B cell (primary cell): ENCODE results near the gene PRKRIP1. TPM values are rescaled to one million over a fixed set of nuclear protein-coding genes. Genes with fewer than 3 reads are reported as not detected.

Source experiments
- ATAC-seq: fragments of 200-7000 bp; cut with Tn5 transposase; one replicate; pipeline ENCODE4 v1.10.0; 2021; ENCODE audit warnings: low read depth, mild to moderate bottlenecking, moderate number of reproducible peaks, moderate library complexity
- CTCF ChIA-PET: fragments of 350-600 bp; sonication (Branson Sonifier 250); formaldehyde crosslinking; loops from one replicate; lab custom pipeline; 2021; ENCODE audit warnings: antibody characterized with exemption, inconsistent platforms; lab: Charles Lee
- POLR2A ChIA-PET: fragments of 350-600 bp; sonication (Branson Sonifier 250); formaldehyde crosslinking; loops from one replicate; lab custom pipeline; 2021; ENCODE audit warnings: antibody characterized with exemption; lab: Charles Lee
- DNase-seq: peaks from one replicate; pipeline ENCODE4 v3.0.0; 2013
- H2AFZ ChIP-seq: 2 replicates; pipeline ENCODE4 v1.6.1; 2012; ENCODE audit warnings: mild to moderate bottlenecking, low read depth, low read length; ENCODE audit not compliant: insufficient read depth, poor library complexity, severe bottlenecking
- H3K27ac ChIP-seq, 2 donors: 1 replicate in 1 of 2; 2 replicates in 1 of 2; pipeline ENCODE4 v1.5.1; 2012 to 2013; ENCODE audit warnings: low read length in 2 of 2, mild to moderate bottlenecking in 2 of 2, moderate library complexity in 1 of 2
- H3K27me3 ChIP-seq, 4 experiments: fragments of 200-600 bp in 1 of 4; sonication (generic) in 1 of 4; replicated peaks in 1 of 4; 1 replicate in 2 of 4; 2 replicates in 2 of 4; pipeline versions ENCODE4 v1.6.1 to v1.7.0; 2013 to 2016; ENCODE audit warnings: low read length in 3 of 4, mild to moderate bottlenecking in 2 of 4, mixed read lengths in 1 of 4, moderate library complexity in 1 of 4; ENCODE audit not compliant: insufficient read depth in 4 of 4, control insufficient read depth in 3 of 4; ENCODE audit errors: control extremely low read depth in 1 of 4
- H3K36me3 ChIP-seq, 2 experiments: replicated peaks in 1 of 2; 1 replicate in 1 of 2; 2 replicates in 1 of 2; pipeline versions ENCODE4 v1.6.1 to v1.7.1; 2013; ENCODE audit warnings: low read length in 1 of 2; ENCODE audit not compliant: insufficient read depth in 2 of 2, control insufficient read depth in 1 of 2; ENCODE audit errors: control extremely low read depth in 1 of 2, extremely low read depth in 1 of 2
- H3K4me1 ChIP-seq, 2 donors: fragments of 200-600 bp in 1 of 2; sonication (generic) in 1 of 2; 1 replicate in 1 of 2; 2 replicates in 1 of 2; pipeline versions ENCODE4 v1.5.1 to v1.6.1; 2013 to 2017; ENCODE audit warnings: low read length in 2 of 2; ENCODE audit not compliant: control insufficient read depth in 2 of 2, insufficient read depth in 2 of 2
- H3K4me2 ChIP-seq: replicated peaks from 2 replicates; pipeline ENCODE3; 2012; ENCODE audit warnings: mild to moderate bottlenecking, low read depth, low read length; ENCODE audit not compliant: poor library complexity, severe bottlenecking
- H3K4me3 ChIP-seq, 5 experiments: fragments of 200-600 bp in 1 of 5; sonication (generic) in 1 of 5; 1 replicate in 3 of 5; 2 replicates in 2 of 5; pipeline versions ENCODE4 v1.5.1 to v1.7.0; 2011 to 2016; ENCODE audit warnings: low read length in 4 of 5, mild to moderate bottlenecking in 4 of 5, low read depth in 2 of 5, control low read depth in 1 of 5, moderate library complexity in 1 of 5; ENCODE audit not compliant: insufficient read depth in 1 of 5; ENCODE audit errors: control extremely low read depth in 1 of 5, extremely low read depth in 1 of 5
- H3K79me2 ChIP-seq: fragments of 200-600 bp; sonication (generic); one replicate; pipeline ENCODE4 v1.6.0; 2016; ENCODE audit warnings: low read length; ENCODE audit not compliant: control insufficient read depth, insufficient read depth
- H3K9ac ChIP-seq: fragments of 200-600 bp; sonication (generic); 2 replicates; pipeline ENCODE4 v1.6.1; 2017; ENCODE audit warnings: mild to moderate bottlenecking, low read length, moderate library complexity
- H3K9me3 ChIP-seq, 3 donors: one replicate each; pipeline versions ENCODE4 v1.6.1 to v1.7.1; 2013; ENCODE audit warnings: low read length in 2 of 3; ENCODE audit not compliant: control insufficient read depth in 2 of 3, insufficient read depth in 1 of 3; ENCODE audit errors: control extremely low read depth in 1 of 3
- H4K20me1 ChIP-seq: 2 replicates; pipeline ENCODE4 v1.6.0; 2012; ENCODE audit warnings: mild to moderate bottlenecking, low read length; ENCODE audit not compliant: insufficient read depth, control insufficient read depth, poor library complexity, severe bottlenecking
- H3K27ac Mint-ChIP-seq: one replicate; pipeline ENCODE4 v1.8.0; 2021; ENCODE audit warnings: mixed read lengths
- H3K27me3 Mint-ChIP-seq: one replicate; pipeline ENCODE4 v1.8.0; 2021; ENCODE audit warnings: mixed read lengths
- H3K4me1 Mint-ChIP-seq: one replicate; pipeline ENCODE4 v1.8.0; 2021; ENCODE audit warnings: mixed read lengths
- H3K4me3 Mint-ChIP-seq: one replicate; pipeline ENCODE4 v1.8.0; 2021; ENCODE audit warnings: mixed read lengths
- H3K9me3 Mint-ChIP-seq: one replicate; pipeline ENCODE4 v1.8.0; 2022; ENCODE audit warnings: mixed read lengths; ENCODE audit not compliant: insufficient read depth
- CTCF ChIP-seq: fragments of 200-600 bp; IDR thresholded peaks from one replicate; pipeline ENCODE4 v1.8.0; 2022; ENCODE audit warnings: antibody characterized with exemption, mild to moderate bottlenecking
- EZH2 ChIP-seq: IDR thresholded peaks from 2 replicates; pipeline ENCODE4 v1.6.1; 2012; ENCODE audit warnings: borderline replicate concordance, low read depth, mild to moderate bottlenecking, moderate library complexity, low read length; ENCODE audit not compliant: insufficient read depth, poor library complexity, severe bottlenecking
- WGBS: methylation state at CpG from one replicate; pipeline ENCODE4 v1.1.5; 2013; ENCODE audit warnings: missing lambda C conversion rate; ENCODE audit not compliant: insufficient coverage; 5-methylcytosine and 5-hydroxymethylcytosine counted together
- intact Hi-C: fragments of 100-400 bp; cut with micrococcal nuclease; formaldehyde crosslinking; loops from one replicate; pipeline ENCODE4 v1.10.0; 2022
- polyA plus RNA-seq: library from polyadenylated mRNA; depleted of rRNA; stranded (reverse); fragments of >200 nt; gene quantifications from 2 replicates; pipeline ENCODE4 v1.2.3, GENCODE V29; 2012
- total RNA-seq, 2 donors: library from RNA; stranded (reverse); fragments of 120-200 nt in 1 of 2; gene quantifications; 1 replicate in 1 of 2; 2 replicates in 1 of 2; pipeline versions ENCODE4 v1.2.3 to v1.2.4, GENCODE V29; 2013 to 2022

Gene PRKRIP1
- total and polyA plus RNA-seq, 2 donors (not counting 1 experiment from before 2014, with no cell fraction given), result 57.1 to 59.1 TPM

- ChIA-PET POLR2A (interaction anchor here (0.6 kb wide), 1 partner anchor 1616 kb away, joined by 3 read pairs; no protein-coding TSS in a partner anchor), CTCF (interaction anchor here (2.3 kb wide), 1 partner anchor 65 kb away, joined by 6 read pairs; no protein-coding TSS in a partner anchor)
- no peak for TF ChIP-seq EZH2
- TF ChIP-seq CTCF, result no peak
- Mint-ChIP-seq H3K27me3 (no peaks in the 10 kb centered on the region), H3K9me3 (no peaks in the 10 kb centered on the region), H3K27ac (no peak overlapping the region), H3K4me3 (no peak overlapping the region), H3K4me1 (peaks cover 16% of the 10 kb centered on the region)
- Histone ChIP-seq H4K20me1 (peaks cover 6% of the 10 kb centered on the region), H3K9ac (no peak overlapping the region), H3K4me1 (peaks cover 11 to 19% of the 10 kb centered on the region in 2 donors), H3K9me3 (no peaks in the 10 kb centered on the region), H3K36me3 (peaks cover 0 to 47% of the 10 kb centered on the region in 2 experiments), H3K4me2 (no peak overlapping the region), H2AFZ (no peak overlapping the region), H3K27ac (no peak overlapping the region), H3K4me3 (no peak overlapping the region), H3K27me3 (no peaks in the 10 kb centered on the region), H3K79me2 (peaks cover 31% of the 10 kb centered on the region)
- intact Hi-C loops, result no loop called here
- ATAC-seq (no peak), DNase-seq (no peak)
- 96% methylated on average over 23 of the region's 24 CpGs for WGBS
Observed at GRCh38 chr7:102469351-102469971, 73.3 kb downstream of the PRKRIP1 start.
